NCI-H1694 (cell line): Measurements from ENCODE around the gene RBM41.
A peak's percentile ranks its signal among the peaks of the same experiment; 100 is the strongest.
"Not testable (repeated sequence)": the region's sequence is repeated elsewhere in the genome, so short reads cannot be mapped to it uniquely, and the experiment has no call there.

Source experiments
- DNase-seq: peaks from one replicate; lab custom pipeline; 2025; lab: John Stamatoyannopoulos, UW

The RBM41 gene

GRCh38 chrX:107118322-107119147 is at the start of gene RBM41:
RBM41 (minus strand) TSS chrX:107118822; CDS start chrX:107118773, 49 bp downstream.
- DNase-seq: peak; percentile 63

GRCh38 chrX:107168257-107168656 is 49.6 kb upstream of the RBM41 start:
- DNase-seq: no peak

- DNase-seq: no peak
Measured at GRCh38 chrX:107167163-107167921, 48.7 kb upstream of the RBM41 start.

- not testable (repeated sequence) for DNase-seq
Measured at GRCh38 chrX:107157618-107158017, 39.0 kb upstream of the RBM41 start.

- DNase-seq: not testable (repeated sequence)
Measured at GRCh38 chrX:107155621-107156430, 37.2 kb upstream of the RBM41 start.

DNA sequence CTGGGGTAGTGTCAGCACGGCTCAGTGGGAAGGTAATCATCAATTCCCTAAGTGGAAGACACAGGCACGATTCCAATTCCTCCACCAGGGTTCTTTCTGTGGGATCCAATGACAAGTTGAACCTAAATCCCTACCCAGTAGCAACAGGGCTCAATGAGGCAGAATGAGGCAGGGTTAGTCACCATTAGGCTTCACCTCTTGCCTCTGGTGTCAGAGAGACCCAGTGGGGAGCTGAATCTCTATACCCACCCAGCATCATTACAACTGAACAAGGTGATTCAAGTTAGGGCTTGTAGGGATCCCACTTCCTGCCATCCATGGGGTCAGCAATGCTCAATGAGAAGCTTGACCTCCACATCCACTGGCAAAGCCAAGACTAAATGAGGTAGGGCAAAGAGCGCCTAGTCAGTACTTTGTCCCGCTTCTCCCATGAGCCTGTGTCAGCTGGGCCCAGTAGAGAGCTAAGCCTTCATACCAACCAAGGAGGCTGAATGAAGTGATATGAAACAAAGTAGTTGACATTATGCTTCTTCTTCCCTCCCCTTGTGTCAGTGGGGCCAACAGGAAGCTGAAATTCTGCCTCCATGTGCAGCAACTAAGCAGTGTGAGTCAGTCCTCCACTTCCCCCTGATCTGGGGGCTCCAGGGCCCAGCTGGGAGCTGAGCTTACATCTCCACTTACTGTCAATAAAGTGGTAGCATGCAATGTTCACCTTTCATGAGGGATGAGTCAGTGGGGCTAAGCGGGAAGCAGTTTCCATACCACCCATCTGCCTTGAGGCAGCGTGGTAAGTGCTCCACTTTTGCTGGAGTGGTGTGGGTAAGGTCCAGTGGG is 36.4 kb upstream of the RBM41 start:
- DNase-seq: no peak

GRCh38 chrX:107153005-107153404 is 34.4 kb upstream of the RBM41 start:
- no peak for DNase-seq

DNA sequence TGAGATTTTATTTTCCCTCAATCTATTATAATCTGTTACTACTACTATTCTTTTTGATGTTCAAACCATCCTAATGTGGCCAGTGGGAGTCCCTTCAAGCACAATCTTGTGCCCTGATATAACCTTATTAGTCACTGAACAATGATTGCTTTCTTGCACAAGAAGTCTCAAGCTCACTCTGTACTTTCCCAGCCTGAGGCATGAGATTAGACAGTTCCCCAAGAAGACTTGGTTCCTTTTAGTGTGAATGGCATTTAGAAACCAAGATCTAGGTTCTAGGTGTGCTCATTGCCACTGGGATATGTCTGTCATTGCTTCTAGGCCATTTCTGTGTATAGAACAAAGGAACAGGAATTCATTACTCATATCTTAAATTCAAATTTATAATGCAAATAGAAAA is 28.0 kb upstream of the RBM41 start:
- no peak for DNase-seq

DNA sequence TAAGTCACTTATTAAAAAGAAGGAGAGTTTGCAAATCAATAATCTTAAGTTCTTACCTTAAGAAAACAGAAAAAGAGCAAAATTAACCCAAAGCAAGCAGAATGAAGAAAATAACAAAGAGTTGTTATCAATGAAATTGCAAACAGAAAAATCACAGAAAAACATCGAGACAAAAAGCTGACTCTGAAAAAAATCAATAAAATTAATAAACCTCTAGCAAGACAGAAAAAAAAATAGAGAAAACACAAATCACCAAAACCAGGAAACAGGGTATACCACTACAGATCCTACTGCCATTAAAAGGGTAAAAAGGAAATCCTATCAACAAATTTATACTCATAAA is 17.3 kb upstream of the RBM41 start:
- DNase-seq: no peak

- no peak for DNase-seq
Measured at GRCh38 chrX:107135049-107135964, 16.7 kb upstream of the RBM41 start.

DNA sequence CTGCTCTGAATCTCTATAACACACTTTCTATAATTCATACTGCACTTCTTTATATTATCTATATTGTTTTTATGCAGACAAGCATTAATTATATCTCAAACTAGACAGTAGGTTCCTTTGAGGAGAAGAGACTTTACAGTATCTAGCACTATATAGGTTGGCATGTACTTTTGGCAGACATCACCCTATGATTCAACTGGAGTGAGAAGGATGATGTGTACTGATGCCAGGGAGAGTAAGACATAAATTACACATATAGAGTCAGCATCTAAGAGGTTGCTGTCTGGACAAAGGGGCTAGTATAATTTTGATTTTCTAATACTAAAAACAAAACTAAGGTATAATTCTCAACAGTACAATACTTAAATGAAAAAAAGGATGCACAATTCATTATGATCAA is 5.1 kb upstream of the RBM41 start:
- no peak for DNase-seq

DNA sequence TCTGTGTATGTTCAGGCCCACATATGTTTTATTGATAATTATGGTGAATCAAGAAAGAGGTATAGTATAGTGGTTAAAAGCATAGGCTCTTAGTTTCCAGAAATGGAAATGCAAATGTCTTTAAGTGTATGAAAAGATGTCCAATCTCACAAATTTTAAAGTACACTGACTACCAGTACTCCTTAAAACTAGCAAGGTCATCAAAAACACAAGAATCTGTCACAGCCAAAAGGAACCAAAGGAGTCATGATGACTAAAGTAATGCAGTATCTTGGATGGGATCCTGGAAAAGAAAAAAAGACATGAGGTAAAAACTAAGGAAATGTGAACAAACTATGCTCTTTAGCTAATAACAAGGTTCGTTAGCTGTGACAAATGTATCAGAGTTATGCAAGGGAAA is 661 bp upstream of the RBM41 start:
- DNase-seq: no peak

GRCh38 chrX:107117993-107118321 is 665 bp downstream of the RBM41 start:
- no peak for DNase-seq

DNA sequence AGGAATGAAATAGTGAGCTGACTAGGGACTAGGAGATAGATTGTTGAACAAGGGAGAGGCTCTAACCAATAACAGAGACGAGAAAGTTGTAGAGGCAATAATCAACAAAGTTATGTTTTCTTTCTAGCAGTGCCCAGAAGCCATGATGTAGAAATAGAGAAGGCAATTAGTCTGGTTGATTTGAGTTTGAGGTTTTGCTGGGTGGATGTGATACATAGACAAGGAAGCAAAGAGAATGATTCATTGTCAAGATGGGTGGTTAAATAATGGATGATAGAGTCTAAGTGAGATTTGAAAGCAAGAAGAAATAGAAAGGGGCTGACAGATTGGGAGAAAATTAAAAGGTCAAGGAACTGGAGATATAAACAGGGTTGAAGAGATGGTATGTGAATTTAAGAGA is 11.2 kb downstream of the RBM41 start:
- DNase-seq: no peak

DNA sequence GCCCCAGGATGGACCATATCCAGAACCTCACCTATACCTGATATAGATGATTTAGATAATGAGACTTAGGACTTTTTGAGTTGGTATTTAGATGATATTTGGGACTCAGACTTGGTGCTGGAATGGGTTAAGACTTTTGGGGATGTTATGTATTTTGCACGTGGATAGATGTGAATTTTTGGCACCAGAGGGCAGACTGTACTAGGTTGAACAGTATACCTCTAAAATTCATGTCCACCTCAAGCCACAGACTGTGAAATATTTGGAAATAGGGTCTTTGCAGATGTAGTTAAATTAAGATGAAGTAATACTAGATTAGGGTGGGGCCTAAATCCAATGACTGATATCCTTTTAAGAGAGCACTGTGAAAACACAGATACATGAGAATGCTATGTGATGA is 15.6 kb downstream of the RBM41 start:
- DNase-seq: no peak

- no peak for DNase-seq
Measured at GRCh38 chrX:107076158-107076557, 42.5 kb downstream of the RBM41 start.

- not testable (repeated sequence) for DNase-seq
Measured at GRCh38 chrX:107057731-107058130, 60.9 kb downstream of the RBM41 start.

DNA sequence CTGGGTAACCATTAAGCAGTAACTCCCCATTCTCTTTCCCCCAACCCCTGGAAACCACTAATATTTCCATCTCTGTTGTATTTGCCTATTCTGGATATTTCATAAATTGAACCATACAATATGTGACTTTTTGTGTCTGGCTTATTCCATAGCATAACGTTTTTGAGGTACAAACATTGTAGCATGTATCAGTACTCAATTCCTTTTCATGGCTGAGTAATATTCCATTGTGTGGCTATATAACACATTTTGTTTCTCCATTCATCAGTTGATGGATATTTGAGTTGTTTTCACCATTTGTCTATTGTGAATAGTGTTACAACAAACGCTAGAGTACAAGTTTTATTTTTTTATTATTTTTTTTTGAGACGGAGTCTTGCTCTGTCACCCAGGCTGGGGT is 63.6 kb downstream of the RBM41 start:
- no peak for DNase-seq

- no peak for DNase-seq
Measured at GRCh38 chrX:107050195-107050709, 68.4 kb downstream of the RBM41 start.

DNA sequence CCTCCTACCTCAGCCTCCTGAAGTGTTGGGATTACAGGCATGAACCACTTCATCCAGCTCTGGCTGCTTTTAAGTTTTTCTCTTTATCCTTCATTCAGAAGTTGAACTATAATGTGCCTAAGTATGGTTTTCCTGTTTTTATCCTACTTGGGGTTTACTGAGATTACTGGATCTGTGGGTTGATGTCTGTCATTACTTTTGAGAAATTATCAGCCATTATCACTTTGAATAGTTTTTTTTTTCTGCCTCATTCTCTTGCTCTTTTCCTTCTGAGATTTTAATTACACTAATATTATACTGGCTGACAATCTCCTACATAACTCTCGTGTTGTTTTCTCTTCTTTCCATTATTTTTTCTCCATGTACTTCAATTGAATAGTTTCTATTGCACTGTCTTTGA is 71.0 kb downstream of the RBM41 start:
- no peak for DNase-seq

GRCh38 chrX:107029752-107030151 is 88.9 kb downstream of the RBM41 start:
- no peak for DNase-seq
